AG20443 (cell line): ENCODE data around the gene SLC12A7.

ENCODE experiments used
- DNase-seq: peaks from one replicate; pipeline ENCODE4 v3.0.0; 2012; ENCODE audit warnings: low spot score, mixed read lengths

SLC12A7 gene

GRCh38 chr5:1019001-1019905, 92.6 kb downstream of the SLC12A7 start:
- no peak for DNase-seq

GRCh38 chr5:1018596-1018995, 93.3 kb downstream of the SLC12A7 start:
- no peak for DNase-seq

- no peak for DNase-seq
Observed at GRCh38 chr5:1017691-1018455, 94.0 kb downstream of the SLC12A7 start.

DNA sequence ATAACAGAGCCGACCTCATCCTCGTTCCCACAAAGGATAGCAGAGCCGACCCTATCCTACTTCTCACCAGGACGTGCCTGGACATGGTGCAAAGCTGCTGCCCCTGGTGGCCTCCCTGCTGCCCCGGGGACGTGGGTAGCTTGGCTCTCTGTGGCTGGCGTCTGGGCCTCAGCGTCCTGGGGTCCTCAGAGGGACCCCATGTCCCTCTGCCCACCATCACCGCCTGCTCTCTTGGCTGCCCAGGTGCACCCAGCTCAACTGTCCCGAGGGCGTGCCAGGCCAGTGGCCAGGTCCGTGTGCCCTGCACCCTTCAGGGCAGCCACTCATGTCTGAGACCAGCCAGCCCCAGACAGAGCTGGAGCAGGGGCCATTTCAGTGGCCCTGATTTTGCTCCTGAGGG, 94.8 kb downstream of the SLC12A7 start:
- no peak for DNase-seq

DNA sequence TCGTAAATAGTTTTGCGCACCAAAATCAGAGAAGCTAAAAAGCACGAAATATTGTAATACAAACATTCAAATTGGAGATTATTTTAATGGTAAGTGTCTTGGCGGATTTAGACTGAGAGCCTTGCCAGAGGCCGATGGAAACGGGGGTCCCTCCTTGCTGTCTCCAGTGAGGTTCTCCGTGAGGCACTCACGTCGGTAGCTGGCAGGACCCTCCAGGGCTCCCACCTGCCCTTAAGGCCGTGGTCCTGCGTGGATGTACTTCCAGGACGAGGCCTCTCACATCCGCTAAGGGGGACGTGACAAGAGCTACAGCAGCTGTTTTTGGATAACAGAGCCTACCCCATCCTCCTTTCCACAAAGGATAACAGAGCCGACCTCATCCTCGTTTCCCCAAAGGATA, 95.4 kb downstream of the SLC12A7 start:
- no peak for DNase-seq

DNA sequence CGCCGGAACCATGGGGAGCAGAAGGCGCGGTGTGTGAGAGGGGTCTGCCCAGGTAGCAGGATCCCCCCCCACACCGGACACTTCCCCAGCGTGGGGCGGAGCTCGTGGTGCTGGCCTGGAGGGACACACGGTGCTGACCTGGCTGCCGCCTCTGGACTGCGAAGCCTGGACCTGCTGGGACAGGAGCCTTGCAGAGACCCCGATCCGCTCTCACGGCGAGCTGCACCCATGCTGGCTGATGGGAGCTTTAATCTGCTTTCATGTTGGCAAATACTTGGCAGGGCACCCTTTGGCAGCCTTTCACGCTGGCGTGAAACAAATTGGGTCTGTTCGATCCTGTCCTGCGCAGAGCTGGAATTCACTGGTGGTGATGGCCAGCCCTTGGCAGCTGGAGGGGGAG, 95.8 kb downstream of the SLC12A7 start:
- DNase-seq: no peak

DNA sequence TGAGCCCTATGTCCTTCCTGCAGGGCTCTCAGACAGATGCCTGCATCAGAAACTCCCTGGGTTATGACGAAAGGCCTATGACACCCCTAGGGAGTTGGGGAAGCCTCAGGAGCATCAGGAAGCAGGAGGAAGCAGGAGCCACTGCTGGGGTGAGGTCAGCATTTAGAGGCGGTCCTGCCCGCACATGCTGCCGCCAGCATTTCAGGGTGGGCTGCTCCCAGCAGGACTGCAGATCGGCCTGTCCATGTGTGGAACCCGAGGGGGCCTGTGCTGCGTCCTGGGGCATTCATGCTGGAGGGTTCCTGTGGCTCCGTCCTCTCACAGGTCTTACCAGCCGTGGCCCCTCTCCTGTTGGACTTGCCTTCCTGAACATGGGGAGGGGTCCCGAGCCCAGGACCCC, 96.4 kb downstream of the SLC12A7 start:
- DNase-seq: no peak

- no peak for DNase-seq
Observed at GRCh38 chr5:1014781-1015221, 97.1 kb downstream of the SLC12A7 start.

DNA sequence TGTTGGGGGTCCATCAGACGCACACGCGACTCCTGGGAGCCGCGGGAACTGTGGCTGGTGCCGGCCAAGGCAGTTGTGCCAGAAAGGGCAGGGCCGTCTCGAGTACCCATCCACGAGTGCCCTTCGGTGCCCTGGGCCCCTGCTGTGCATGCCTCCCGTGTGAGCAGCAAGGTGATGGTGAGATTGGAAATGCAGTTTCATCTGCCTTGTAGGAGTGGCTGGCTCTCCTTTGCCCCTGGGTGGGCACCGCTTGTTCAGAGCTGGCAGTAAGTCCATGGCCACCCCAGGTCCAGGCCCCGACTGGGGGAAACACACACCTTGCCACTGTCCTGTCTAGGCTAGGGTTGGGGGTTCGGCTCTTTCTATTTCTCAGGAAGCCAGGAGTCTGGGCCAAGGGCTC, 97.5 kb downstream of the SLC12A7 start:
- no peak for DNase-seq

GRCh38 chr5:1013948-1014301, 97.9 kb downstream of the SLC12A7 start:
- DNase-seq: no peak

DNA sequence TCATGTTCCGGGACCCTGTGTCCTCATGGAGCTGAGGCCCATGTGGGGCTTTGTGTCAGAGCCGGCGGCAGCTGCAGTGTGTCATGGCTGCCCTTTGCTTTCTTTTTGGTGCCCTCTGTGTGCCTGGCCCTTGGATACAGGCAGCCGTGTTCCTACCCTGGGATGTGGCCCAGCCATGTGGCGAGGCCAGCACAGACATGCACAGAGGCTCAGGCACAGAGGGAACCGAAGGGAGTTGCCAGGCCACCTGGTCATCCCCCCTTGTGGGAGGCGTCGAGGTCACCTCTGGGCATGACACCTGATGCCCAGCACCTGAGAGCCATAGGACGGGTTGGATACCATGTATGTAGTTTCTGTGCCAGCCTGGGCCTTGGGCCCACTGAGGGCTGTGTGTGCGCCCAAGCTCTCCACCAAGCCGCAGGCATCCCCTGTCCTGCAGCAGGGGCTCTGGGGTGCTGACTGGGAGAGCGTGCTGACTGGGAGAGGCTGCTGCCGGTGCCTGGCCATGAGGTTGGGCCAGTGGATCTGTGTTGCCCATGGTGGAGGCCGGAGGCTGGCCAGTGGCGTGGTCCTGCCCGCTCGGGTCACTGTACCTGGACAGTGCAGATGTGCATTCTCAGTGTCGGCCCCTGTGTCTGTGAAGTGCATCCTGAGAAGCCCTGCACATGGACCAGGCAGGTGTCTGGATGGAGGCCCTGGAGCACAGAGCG, 98.5 kb downstream of the SLC12A7 start:
- no peak for DNase-seq

DNA sequence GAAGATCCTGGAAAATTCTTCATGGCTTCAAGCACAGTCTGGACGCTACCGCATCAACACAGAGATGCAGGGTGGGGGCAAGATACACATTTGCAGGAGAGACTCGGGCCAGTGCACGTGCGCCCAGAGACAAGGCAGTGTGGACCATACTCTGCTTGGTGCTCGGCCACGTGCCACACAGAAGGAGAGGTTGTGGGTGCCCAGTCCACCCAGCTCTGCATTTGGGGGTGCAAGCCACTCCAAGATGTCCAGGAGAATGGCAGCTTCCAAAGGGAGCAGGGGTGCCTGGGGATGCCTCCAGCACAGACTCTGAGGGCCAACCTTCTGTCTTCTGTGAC, 99.0 kb downstream of the SLC12A7 start:
- DNase-seq: no peak

GRCh38 chr5:1012313-1012841, 99.5 kb downstream of the SLC12A7 start:
- no peak for DNase-seq

DNA sequence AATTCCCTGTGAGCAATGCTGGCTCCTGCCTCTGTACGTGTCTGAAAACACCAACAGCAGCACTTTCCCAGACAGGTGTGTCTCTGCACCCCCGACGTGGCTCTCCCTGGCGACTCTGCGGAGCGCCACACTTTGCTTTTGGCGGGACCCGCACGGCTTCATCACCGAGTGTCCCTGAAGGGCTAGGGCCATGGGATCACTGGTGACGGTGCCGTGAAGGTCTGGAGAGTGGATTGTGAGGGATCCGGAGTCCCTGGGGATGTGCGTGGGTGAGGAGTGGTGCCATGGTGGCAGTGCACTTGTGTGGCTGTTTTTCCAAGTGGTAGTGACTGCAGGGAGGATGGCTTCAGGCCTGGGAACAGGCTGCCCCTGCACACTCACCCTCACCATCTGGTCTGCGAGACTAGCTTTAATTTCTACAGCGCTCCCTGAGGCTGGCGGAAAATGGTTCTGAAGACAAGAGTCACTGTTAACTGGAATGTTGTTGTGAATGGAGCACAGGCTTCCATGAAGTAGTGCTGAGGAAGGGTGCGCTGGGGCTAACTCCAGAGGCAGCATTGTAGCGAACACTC, 100.0 kb downstream of the SLC12A7 start:
- no peak for DNase-seq

DNA sequence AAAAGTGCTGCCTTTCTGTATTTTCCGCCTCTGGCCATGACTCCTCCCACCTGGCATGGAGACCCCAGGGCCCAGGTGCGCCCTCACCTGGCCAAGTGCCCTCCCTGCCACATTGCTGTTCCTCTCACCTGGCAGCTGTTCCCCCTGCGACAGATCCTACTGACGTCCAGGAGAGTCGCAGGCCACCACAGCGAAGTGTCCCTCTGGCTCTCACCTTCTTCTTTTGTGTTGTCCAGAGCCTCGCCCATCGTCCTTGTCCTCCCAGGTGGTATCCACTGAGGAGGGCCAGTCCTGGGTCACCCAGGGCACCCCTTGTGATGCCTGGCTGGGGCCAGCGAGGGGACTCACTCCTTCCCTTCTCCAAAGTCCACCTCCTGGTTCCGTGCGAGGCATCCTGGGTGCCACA, 100.6 kb downstream of the SLC12A7 start:
- no peak for DNase-seq

GRCh38 chr5:1010641-1011046, 101.2 kb downstream of the SLC12A7 start:
- DNase-seq: no peak

DNA sequence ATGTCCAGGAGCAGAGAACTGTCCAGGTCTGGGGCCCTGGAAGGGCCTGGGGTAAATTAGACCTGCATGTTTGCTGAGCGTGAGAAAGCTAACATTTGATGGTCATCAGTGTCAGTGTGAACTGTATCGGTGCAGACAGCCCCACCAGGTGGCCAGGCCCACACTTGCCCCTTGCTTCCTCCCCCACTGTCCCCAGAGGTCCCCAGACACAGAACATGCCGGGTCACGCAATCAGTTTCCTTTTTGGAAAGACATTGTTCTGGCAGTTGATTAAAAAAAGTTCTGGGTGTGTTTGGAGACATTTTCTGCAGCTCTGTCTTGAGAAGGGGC, 101.7 kb downstream of the SLC12A7 start:
- DNase-seq: no peak

DNA sequence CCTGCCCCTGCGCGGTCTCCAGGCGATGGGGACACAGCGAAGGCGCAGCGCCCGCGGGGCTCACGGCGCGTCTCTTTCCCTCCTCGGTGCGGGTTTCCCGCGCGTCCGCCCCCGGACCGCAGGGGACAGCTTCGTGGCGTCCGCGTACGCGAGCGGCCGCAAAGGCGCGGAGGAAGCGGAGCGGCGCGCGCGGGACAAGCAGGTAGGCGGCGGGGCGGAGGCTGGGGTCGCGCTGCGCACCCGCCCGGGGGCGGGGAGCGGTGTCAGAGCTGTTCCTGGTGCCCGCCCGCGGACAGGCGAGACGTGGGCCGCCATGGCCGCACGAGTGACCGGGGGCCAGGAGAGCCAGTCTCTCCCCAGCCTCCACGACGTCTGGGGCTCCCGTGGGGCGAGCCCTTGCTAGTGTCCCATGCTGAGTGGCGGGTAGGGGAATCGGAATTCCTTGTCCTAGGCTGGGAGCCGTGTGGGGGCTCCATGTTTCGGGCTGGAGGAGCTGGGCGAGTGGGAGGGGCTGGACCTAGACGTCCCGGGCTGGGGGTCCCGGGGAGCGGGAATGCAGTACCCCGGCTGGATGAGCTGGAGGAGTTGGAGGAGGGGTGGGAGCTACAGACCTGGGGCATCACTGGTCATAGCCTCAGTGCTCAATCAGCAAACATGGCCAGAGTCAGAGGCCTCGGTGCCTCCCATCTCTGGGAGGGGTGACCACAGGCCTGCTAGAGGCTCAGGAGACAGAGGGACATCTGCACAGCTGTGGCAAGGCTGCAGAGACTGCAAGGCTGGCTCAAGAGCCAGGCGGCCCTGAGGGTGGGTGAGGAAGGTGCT, 102.3 kb downstream of the SLC12A7 start:
- DNase-seq: no peak

GRCh38 chr5:1008451-1009358, 103.2 kb downstream of the SLC12A7 start, which contains the start of gene NKD2:
Gene NKD2, plus strand, starts transcription at chr5:1008802. Its CDS starts 256 bp downstream, at chr5:1009058.
- peak; percentile 86 for DNase-seq
